LNCaP clone FGC (cell line): ENCODE results near the gene MSMB.
"Not testable (repeated sequence)": the region's sequence is repeated elsewhere in the genome, so short reads cannot be mapped to it uniquely, and the experiment has no call there.

Experiments used
- DNase-seq: peaks from one replicate; pipeline ENCODE4 v3.0.0-alpha.2; 2011; ENCODE audit warnings: low read depth
- H3K4me3 ChIP-seq: 2 replicates; pipeline ENCODE4 v1.5.1; 2011; ENCODE audit warnings: mild to moderate bottlenecking, low read depth, low read length, control low read depth
- CTCF ChIP-seq: IDR thresholded peaks from 2 replicates; pipeline ENCODE4 v1.5.1; 2012; ENCODE audit warnings: mild to moderate bottlenecking; ENCODE audit not compliant: control insufficient read depth, insufficient read depth; ENCODE audit errors: extremely low read depth

MSMB gene

GRCh38 chr10:46046261-46046660, at the start of gene MSMB:
Gene MSMB (minus strand): TSS chr10:46046269. CDS start chr10:46046237, 32 bp downstream.
- TF ChIP-seq CTCF: no peak
- no peak within 1 kb of the TSS for H3K4me3 ChIP-seq
- no peak for DNase-seq

- TF ChIP-seq CTCF: no peak
These were observed 49.1 kb upstream of the MSMB start for GRCh38 chr10:46094931-46095750.

GRCh38 chr10:46094197-46094500, 48.1 kb upstream of the MSMB start:
- DNase-seq: no peak
- H3K4me3 ChIP-seq: no peak overlapping the region
- no peak for TF ChIP-seq CTCF

More at GRCh38 chr10:46094931-46095750, 49.1 kb upstream of the MSMB start:
- H3K4me3 ChIP-seq: no peak overlapping the region
- DNase-seq: no peak

- DNase-seq, H3K4me3 ChIP-seq: not testable (repeated sequence)
These were observed 47.5 kb upstream of the MSMB start for GRCh38 chr10:46093316-46094196.

GRCh38 chr10:46092524-46093081, 46.5 kb upstream of the MSMB start:
- DNase-seq: no peak
- no peak overlapping the region for H3K4me3 ChIP-seq
- no peak for TF ChIP-seq CTCF

GRCh38 chr10:46091828-46092523, 45.9 kb upstream of the MSMB start:
- H3K4me3 ChIP-seq: no peak overlapping the region
- TF ChIP-seq CTCF: no peak
- DNase-seq: no peak
